Small intestine (tissue), 7 donors: ENCODE measurements around the gene EEPD1. TPM values are rescaled to one million over a fixed set of nuclear protein-coding genes. Genes with fewer than 3 reads are reported as not detected.

Source experiments
- DNase-seq, 2 donors: peaks; one replicate each; pipeline versions ENCODE4 v3.0.0 to v3.0.0-alpha.2; 2013
- FAIRE-seq: peaks from 2 replicates; lab custom pipeline; 2012; peaks lifted over from hg19 to GRCh38; lab: Jason Lieb, UNC
- H3K27ac ChIP-seq, 3 donors: one replicate each; pipeline ENCODE4 v1.5.1; 2013; ENCODE audit warnings: low read length in 2 of 3, mild to moderate bottlenecking in 2 of 3, control low read depth in 1 of 3, inconsistent platforms in 1 of 3, low read depth in 1 of 3, moderate library complexity in 1 of 3
- H3K27me3 ChIP-seq, 3 donors: one replicate each; pipeline ENCODE4 v1.6.1; 2013; ENCODE audit warnings: low read length in 3 of 3, inconsistent platforms in 1 of 3; ENCODE audit not compliant: control insufficient read depth in 3 of 3, insufficient read depth in 3 of 3
- H3K36me3 ChIP-seq, 3 donors: one replicate each; pipeline ENCODE4 v1.6.1; 2013; ENCODE audit warnings: low read length in 3 of 3, inconsistent platforms in 1 of 3, low read depth in 1 of 3, mild to moderate bottlenecking in 1 of 3, moderate library complexity in 1 of 3; ENCODE audit not compliant: control insufficient read depth in 3 of 3, insufficient read depth in 2 of 3
- H3K4me1 ChIP-seq, 3 donors: one replicate each; pipeline ENCODE4 v1.6.1; 2013; ENCODE audit warnings: low read length in 2 of 3, inconsistent platforms in 1 of 3, low read depth in 1 of 3, mild to moderate bottlenecking in 1 of 3, moderate library complexity in 1 of 3; ENCODE audit not compliant: control insufficient read depth in 3 of 3, insufficient read depth in 2 of 3
- H3K4me3 ChIP-seq, 3 donors: one replicate each; pipeline ENCODE4 v1.5.1; 2013; ENCODE audit warnings: low read length in 3 of 3, control low read depth in 1 of 3, inconsistent platforms in 1 of 3, low read depth in 1 of 3, mild to moderate bottlenecking in 1 of 3, moderate library complexity in 1 of 3
- H3K9me3 ChIP-seq, 2 donors: one replicate each; pipeline ENCODE4 v1.6.1; 2013; ENCODE audit warnings: low read depth in 1 of 2, low read length in 1 of 2; ENCODE audit not compliant: control insufficient read depth in 2 of 2, insufficient read depth in 1 of 2
- WGBS, 3 donors: extraction: QIAGEN DNeasy Blood & Tissue Kit; methylation state at CpG; one replicate each; pipeline ENCODE4 v1.1.7; 2013; 5-methylcytosine and 5-hydroxymethylcytosine counted together
- polyA plus RNA-seq, 4 donors: library from polyadenylated mRNA; stranded (reverse) in 3 of 4; unstranded in 1 of 4; fragments of 200-250 nt in 3 of 4; fragments of 120-200 nt in 1 of 4; gene quantifications; one replicate each; pipeline versions ENCODE4 v1.2.1 to v1.2.3, GENCODE V29; 2013
- donor health status: healthy with polysubstance abuse.
- donor health status: control.
- donor health status: control.
- donor health status: Bipolar disorder and iron deficiency.
- donor health status: healthy.

Gene EEPD1
- polyA plus RNA-seq, 4 donors: 6.9 to 175 (median 86.3) TPM

DNA sequence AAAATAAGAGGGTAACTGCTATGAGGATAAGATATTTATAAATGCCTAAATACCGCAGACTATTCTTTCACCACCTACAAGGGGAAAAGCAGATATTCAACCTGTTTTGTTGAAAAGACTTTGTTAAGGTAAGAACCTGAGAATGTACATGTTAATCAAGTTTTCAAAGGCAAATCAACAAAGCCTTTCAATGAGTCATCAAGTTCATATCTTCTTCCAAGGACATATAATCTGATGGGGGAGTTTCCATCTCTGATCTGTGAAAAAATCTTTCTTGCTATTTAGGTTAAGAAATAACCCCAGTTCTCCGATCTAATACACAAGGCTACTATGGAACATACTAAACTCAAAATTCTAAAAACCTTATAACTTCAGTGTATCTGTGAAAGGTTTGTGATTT lies 196.6 kb downstream of the EEPD1 start:
- Histone ChIP-seq H3K36me3 (no peaks in the 10 kb centered on the region), H3K27me3 (no peaks in the 10 kb centered on the region), H3K4me3 (no peak overlapping the region), H3K4me1 (no peaks in the 10 kb centered on the region), H3K9me3 (no peaks in the 10 kb centered on the region), H3K27ac (no peak overlapping the region)
- WGBS, 3 donors: 83 to 89% (median 83%) methylated on average over 2 of the region's 2 CpGs
- no peak for FAIRE-seq
- no peak for DNase-seq

Other genes starting within 250 kb of the EEPD1 start
- 10 to 100 TPM in 2 of 4 donors, 1 to 10 TPM in 2; 1.1 to 13.8 (median 8.0) TPM for gene ANLN, start 236.6 kb downstream of the EEPD1 start, polyA plus RNA-seq